Measurements from ENCODE around the gene CFAP46.
"Not testable (repeated sequence)": the region's sequence is repeated elsewhere in the genome, so short reads cannot be mapped to it uniquely, and the experiment has no call there.

Gene CFAP46

GRCh38 chr10:132843276-132843675, 99.1 kb downstream of the CFAP46 start:
- not testable (repeated sequence) for DNase-seq (ENCODE audit: low spot score)

- DNase-seq (ENCODE audit: low spot score), result no peak
Measured at GRCh38 chr10:132842397-132842796, 100.0 kb downstream of the CFAP46 start.

GRCh38 chr10:132841615-132841975, 100.8 kb downstream of the CFAP46 start:
- DNase-seq (ENCODE audit: low spot score), result no peak

- DNase-seq (ENCODE audit: low spot score), result no peak
Measured at GRCh38 chr10:132840698-132841614, 101.4 kb downstream of the CFAP46 start.

GRCh38 chr10:132839061-132839460, 103.3 kb downstream of the CFAP46 start:
- DNase-seq (ENCODE audit: low spot score), result no peak

- DNase-seq (ENCODE audit: low spot score), result no peak
Measured at GRCh38 chr10:132838346-132838970, 103.9 kb downstream of the CFAP46 start.

GRCh38 chr10:132837905-132838304, 104.5 kb downstream of the CFAP46 start:
- DNase-seq (ENCODE audit: low spot score), result peak; percentile 13

GRCh38 chr10:132836832-132837540, 105.4 kb downstream of the CFAP46 start:
- peak; percentile 20 for DNase-seq (ENCODE audit: low spot score)

GRCh38 chr10:132836248-132836831, 106.0 kb downstream of the CFAP46 start:
- DNase-seq (ENCODE audit: low spot score), result no peak

- no peak for DNase-seq (ENCODE audit: low spot score)
Measured at GRCh38 chr10:132835848-132836233, 106.5 kb downstream of the CFAP46 start.

GRCh38 chr10:132834891-132835847, 107.2 kb downstream of the CFAP46 start:
- DNase-seq (ENCODE audit: low spot score), result no peak

GRCh38 chr10:132834311-132834761, 108.0 kb downstream of the CFAP46 start:
- no peak for DNase-seq (ENCODE audit: low spot score)

GRCh38 chr10:132833421-132834111, 108.8 kb downstream of the CFAP46 start:
- DNase-seq (ENCODE audit: low spot score), result no peak

GRCh38 chr10:132832186-132832969, 110.0 kb downstream of the CFAP46 start:
- no peak for DNase-seq (ENCODE audit: low spot score)

- DNase-seq (ENCODE audit: low spot score), result no peak
Measured at GRCh38 chr10:132829403-132829802, 113.0 kb downstream of the CFAP46 start.

GRCh38 chr10:132828681-132829080, 113.7 kb downstream of the CFAP46 start:
- no peak for DNase-seq (ENCODE audit: low spot score)

- DNase-seq (ENCODE audit: low spot score), result no peak
Measured at GRCh38 chr10:132827861-132828539, 114.4 kb downstream of the CFAP46 start.

- DNase-seq (ENCODE audit: low spot score), result no peak
Measured at GRCh38 chr10:132827423-132827789, 115.0 kb downstream of the CFAP46 start.
